Thoracic aorta (tissue), 2 donors: ENCODE measurements around the gene C6orf141. TPM values are rescaled to one million over a fixed set of nuclear protein-coding genes. Genes with fewer than 3 reads are reported as not detected.

Source experiments
- ATAC-seq: fragments of 150-250 bp; one replicate; pipeline ENCODE4 v1.8.0; 2017; ENCODE audit warnings: low read depth; ENCODE audit not compliant: insufficient number of reproducible peaks, low FRiP score
- DNase-seq: peaks from one replicate; pipeline ENCODE4 v3.0.0-alpha.2; 2020; ENCODE audit warnings: low spot score
- H3K27ac ChIP-seq, 2 donors: fragments of 200-600 bp; sonication (generic); 1 replicate in 1 of 2; 2 replicates in 1 of 2; pipeline ENCODE4 v1.5.1; 2016; ENCODE audit warnings: mild to moderate bottlenecking in 2 of 2, moderate library complexity in 2 of 2
- H3K27me3 ChIP-seq: fragments of 200-600 bp; sonication (generic); replicated peaks from 2 replicates; pipeline ENCODE4 v1.6.0; 2016; ENCODE audit warnings: mild to moderate bottlenecking; ENCODE audit not compliant: insufficient read depth
- H3K36me3 ChIP-seq: fragments of 200-600 bp; sonication (generic); one replicate; pipeline ENCODE4 v1.5.1; 2016
- H3K4me1 ChIP-seq, 2 donors: fragments of 200-600 bp; sonication (generic); 1 replicate in 1 of 2; 2 replicates in 1 of 2; pipeline versions ENCODE4 v1.5.1 to v1.6.0; 2016; ENCODE audit warnings: low read depth in 2 of 2, mild to moderate bottlenecking in 1 of 2; ENCODE audit not compliant: control insufficient read depth in 1 of 2
- H3K4me3 ChIP-seq: fragments of 200-600 bp; sonication (generic); 2 replicates; pipeline ENCODE4 v1.5.1; 2016; ENCODE audit warnings: mild to moderate bottlenecking
- H3K9me3 ChIP-seq: fragments of 200-600 bp; sonication (generic); 2 replicates; pipeline ENCODE4 v1.5.1; 2016
- CTCF ChIP-seq: fragments of 200-600 bp; sonication (generic); IDR thresholded peaks from one replicate; pipeline ENCODE4 v1.5.1; 2019; ENCODE audit warnings: antibody characterized with exemption
- total RNA-seq, 2 donors: library from RNA; depleted of rRNA; stranded (reverse); fragments of >200 nt; gene quantifications; one replicate each; pipeline versions ENCODE4 v1.1.0 to v1.2.3, GENCODE V29; 2016

C6orf141 gene
- total RNA-seq, 2 donors from 2014 or later: 0.42 to 0.54 TPM

GRCh38 chr6:49558238-49558637, 7.8 kb downstream of the C6orf141 start:
- no peak for ATAC-seq
- TF ChIP-seq CTCF: no peak
- no peak overlapping the region for H3K27ac ChIP-seq
- no peak overlapping the region for H3K4me3 ChIP-seq
- DNase-seq: no peak
- H3K4me1 ChIP-seq: no peaks in the 10 kb centered on the region
- H3K9me3 ChIP-seq: no peaks in the 10 kb centered on the region
- H3K27me3 ChIP-seq: no peaks in the 10 kb centered on the region
- H3K36me3 ChIP-seq: no peaks in the 10 kb centered on the region

GRCh38 chr6:49563006-49563886, 12.8 kb downstream of the C6orf141 start:
- no peaks in the 10 kb centered on the region for H3K27me3 ChIP-seq
- TF ChIP-seq CTCF: no peak
- ATAC-seq: no peak
- DNase-seq: no peak
- H3K4me3 ChIP-seq: no peak overlapping the region
- no peaks in the 10 kb centered on the region for H3K4me1 ChIP-seq
- no peaks in the 10 kb centered on the region for H3K36me3 ChIP-seq
- H3K9me3 ChIP-seq: no peaks in the 10 kb centered on the region
- no peak overlapping the region for H3K27ac ChIP-seq

- Histone ChIP-seq H3K27me3 (no peaks in the 10 kb centered on the region), H3K4me3 (no peak overlapping the region), H3K4me1 (no peaks in the 10 kb centered on the region), H3K27ac (no peak overlapping the region), H3K9me3 (no peaks in the 10 kb centered on the region), H3K36me3 (no peaks in the 10 kb centered on the region)
- TF ChIP-seq CTCF: no peak
- DNase-seq (no peak), ATAC-seq (no peak)
Observed at GRCh38 chr6:49564552-49564951, 14.1 kb downstream of the C6orf141 start.

GRCh38 chr6:49565261-49565660, 14.8 kb downstream of the C6orf141 start:
- H3K9me3 ChIP-seq: no peaks in the 10 kb centered on the region
- H3K36me3 ChIP-seq: no peaks in the 10 kb centered on the region
- no peak overlapping the region for H3K27ac ChIP-seq
- no peak overlapping the region for H3K4me3 ChIP-seq
- DNase-seq (no peak), ATAC-seq (no peak)
- TF ChIP-seq CTCF: no peak
- no peaks in the 10 kb centered on the region for H3K4me1 ChIP-seq
- no peaks in the 10 kb centered on the region for H3K27me3 ChIP-seq

GRCh38 chr6:49565855-49566254, 15.4 kb downstream of the C6orf141 start:
- no peaks in the 10 kb centered on the region for H3K4me1 ChIP-seq
- H3K36me3 ChIP-seq: no peaks in the 10 kb centered on the region
- H3K4me3 ChIP-seq: no peak overlapping the region
- H3K9me3 ChIP-seq: no peaks in the 10 kb centered on the region
- no peaks in the 10 kb centered on the region for H3K27me3 ChIP-seq
- DNase-seq (no peak), ATAC-seq (no peak)
- no peak overlapping the region for H3K27ac ChIP-seq
- no peak for TF ChIP-seq CTCF
